Esophagus muscularis mucosa (tissue), 3 donors: ENCODE results near the gene GNB1.

ENCODE experiments used
- CTCF ChIP-seq, 3 experiments: fragments of 200-600 bp in 2 of 3; fragments of 450-650 bp in 1 of 3; sonication (generic) in 2 of 3; IDR thresholded peaks; one replicate each; pipeline ENCODE4 v1.5.1; 2017 to 2019; ENCODE audit warnings: antibody characterized with exemption in 3 of 3, mild to moderate bottlenecking in 2 of 3, moderate library complexity in 1 of 3
- POLR2A ChIP-seq: fragments of 450-650 bp; IDR thresholded peaks from one replicate; pipeline ENCODE4 v1.6.1; 2017; ENCODE audit warnings: antibody characterized with exemption, moderate library complexity, mild to moderate bottlenecking, low read depth

GRCh38 chr1:1758692-1759455 lies 132.0 kb downstream of the GNB1 start:
- TF ChIP-seq CTCF (IDR thresholded peaks at IDR 0.05) (no peak), POLR2A (no peak)
